AML-193 (cell line): ENCODE measurements around the gene LRG1.
A peak's percentile ranks its signal among the peaks of the same experiment; 100 is the strongest.

Source experiments
- DNase-seq, 2 experiments: peaks; one replicate each; lab custom pipeline; 2025; lab: John Stamatoyannopoulos, UW

The LRG1 gene

DNA sequence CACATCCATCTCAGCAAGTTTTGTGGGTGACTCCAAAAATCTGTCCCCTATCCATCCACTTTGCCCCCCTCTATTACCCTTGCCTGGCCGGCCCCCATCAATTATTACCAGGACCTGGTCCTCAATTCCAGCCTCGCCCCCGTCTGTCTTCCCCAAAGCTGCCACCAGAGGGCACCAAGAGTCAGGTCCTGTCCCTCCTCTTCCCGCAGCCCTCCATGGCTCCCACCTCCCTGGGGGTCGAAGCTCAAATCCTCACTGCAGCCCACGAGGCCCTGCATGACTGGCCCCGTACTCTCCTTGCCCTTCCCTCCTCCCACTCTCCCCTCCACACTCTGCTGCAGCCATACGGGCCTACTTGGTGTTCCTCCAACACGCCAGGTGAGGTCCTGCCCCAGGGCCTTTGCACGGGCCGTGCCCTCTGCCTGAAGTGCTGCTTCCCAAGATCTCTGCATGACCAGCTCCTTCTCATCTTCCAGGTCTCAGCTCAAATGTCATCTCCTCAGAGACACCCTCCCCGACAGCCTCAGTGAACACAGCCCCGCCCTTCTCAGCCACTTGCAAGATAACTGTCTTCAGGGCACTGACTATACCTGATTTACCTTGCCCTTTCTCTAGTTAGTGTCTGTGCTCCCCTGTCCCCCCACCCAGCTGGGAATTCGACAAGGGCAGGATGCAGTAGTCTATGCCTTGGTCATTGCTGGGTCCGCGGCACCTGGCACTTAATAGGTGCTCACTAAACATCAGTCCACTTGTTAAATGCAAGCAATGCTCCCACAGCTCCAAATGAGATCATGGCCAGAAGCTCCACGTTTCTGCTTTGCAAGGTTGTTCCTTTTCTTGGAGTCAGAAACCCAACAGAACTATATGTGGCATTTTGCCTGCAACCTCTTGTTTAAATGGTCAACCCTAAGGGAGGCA lies 36.4 kb upstream of the LRG1 start:
- DNase-seq: peak in 1 of 2 experiments; percentile 20

DNA sequence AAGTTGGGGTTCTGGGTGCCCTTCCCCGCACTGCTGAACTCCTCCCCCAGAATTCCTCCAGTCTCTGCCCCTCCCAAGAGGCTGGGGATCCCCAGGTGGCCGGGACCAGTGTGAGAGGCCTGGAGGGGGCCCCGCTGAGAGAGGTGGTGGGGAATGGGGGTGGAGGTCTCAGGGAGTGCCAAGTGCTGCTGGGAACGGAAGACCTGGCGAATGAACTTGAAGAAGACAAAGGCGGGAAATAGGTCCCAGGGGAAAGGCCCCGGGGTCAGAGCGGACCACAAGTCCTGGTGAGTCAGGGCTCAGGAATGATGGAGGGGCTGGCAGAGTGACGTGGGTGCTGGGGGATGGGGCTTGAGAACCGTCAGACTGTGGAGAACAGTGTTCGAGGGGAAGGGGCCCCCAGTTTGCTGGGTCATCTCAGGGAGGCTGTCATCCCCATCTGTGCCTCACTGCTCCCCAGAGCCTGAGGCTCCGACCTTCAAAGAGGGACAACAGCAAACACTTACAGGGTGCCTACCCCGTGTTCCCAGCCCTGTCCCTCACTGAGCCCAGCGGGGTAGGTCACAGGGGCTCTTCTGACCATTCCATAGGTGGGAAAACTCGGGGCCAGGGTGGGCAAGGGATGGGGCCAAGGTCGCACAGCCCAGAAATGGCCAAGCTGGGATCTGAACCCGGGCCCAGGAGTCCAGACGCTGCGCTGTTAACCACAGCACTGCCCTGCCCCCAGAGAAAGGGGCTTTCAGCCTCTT lies 35.6 kb upstream of the LRG1 start:
- no peak for DNase-seq

DNA sequence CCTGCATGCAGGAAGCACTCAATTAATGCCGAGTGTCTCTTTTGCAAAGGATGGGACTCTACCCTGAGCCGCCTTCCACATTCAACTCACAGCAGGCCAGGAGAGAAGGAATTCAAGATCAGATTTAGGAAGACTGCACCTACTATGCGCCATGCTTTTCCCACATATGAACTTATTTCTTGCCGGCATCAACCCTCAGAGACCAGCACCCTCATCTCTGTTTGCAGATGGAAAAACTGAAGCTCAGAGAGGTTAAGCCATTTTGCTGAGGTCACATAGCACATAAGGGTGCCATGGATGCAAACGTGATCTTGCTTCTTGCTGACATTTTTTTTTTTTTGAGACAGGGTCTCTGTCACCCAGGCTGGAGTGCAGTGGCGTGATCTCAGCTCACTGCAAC lies 33.8 kb upstream of the LRG1 start:
- DNase-seq: no peak

DNA sequence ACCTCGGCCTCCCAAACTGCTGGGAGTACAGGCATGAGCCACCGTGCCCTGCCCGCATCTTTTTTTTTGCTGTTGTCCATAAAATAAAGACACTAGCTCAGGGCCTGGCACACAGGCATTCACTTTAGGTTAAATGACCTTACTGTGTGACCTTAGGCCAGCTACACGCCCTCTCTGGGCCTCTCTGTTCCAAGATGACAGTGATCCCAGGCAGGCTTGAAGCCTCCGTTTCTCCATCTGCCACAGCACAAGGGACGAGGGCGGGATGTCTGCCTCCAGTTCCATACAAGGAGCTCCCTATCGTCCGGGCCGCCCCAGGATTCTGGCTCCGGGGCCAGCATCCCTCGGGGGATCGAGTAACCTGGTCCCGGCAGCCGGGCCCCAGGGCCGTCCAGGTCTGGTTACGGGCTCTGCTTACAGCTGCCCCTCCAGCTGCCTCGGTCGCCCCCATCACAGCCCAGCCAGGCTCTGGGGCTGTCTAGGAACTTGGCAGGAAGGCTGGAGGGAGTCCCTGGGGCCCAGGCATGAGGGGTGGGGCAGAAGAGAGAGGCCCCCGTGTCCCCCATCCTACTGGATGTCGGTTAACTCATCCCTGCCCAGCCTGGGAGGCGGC lies 31.6 kb upstream of the LRG1 start:
- DNase-seq: no peak

DNA sequence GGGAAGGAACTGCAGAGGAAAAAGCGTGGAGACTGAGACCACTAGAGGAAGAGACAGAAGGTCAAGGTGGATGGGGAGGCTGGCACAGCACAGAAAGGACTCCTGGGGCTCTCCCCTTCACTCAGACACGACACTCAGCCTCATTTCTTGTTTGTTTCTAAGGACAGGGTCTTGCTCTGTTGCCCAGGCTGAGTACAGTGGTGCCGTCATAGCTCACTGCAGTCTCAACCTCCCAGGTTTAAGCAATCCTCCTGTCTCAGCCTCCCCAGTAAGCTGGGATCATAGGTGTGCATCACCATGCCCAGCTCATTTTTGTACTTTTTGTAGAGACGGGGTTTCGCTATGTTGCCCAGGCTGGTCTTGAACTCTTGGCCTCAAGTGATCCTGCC lies 31.1 kb upstream of the LRG1 start:
- DNase-seq: no peak

DNA sequence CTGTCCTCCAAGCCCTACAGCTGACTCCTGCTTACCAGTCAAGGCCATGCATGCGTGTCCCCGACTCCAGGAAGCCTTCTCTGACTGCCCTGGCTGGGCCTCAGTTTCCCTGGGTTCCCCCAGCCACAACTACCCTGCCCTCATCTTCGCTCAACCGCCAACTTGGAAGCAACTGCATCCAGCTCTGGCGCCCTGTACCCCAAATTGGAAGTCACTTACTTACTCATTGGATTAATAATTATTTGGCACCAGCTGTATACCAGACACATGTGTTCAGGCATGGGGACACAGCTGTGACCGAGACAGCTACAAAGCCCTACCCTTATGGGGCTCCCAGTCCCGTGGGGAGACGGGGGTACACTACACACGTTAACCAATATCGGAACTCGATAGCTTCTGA lies 30.6 kb upstream of the LRG1 start:
- DNase-seq: no peak

DNA sequence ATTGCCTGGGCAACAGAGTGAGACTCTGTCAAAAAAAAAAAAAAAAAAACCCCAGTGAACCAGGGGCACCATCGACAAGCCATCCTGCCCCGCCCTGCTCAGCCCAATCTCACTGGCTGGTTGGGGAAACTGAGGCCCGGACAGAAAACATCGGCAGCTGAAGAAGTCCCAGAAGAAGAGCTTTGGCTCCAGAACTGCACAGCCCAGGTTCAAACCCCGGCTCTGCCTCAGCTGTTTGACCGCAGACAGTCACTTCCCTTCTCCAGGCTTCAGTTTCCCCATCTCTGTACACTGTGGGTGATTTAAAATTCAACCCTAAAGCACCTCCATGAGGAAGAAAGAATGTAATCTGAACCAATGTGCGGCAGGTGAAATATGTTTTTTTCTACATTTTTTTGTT lies 29.1 kb upstream of the LRG1 start:
- DNase-seq: peak; percentile 59 to 62

DNA sequence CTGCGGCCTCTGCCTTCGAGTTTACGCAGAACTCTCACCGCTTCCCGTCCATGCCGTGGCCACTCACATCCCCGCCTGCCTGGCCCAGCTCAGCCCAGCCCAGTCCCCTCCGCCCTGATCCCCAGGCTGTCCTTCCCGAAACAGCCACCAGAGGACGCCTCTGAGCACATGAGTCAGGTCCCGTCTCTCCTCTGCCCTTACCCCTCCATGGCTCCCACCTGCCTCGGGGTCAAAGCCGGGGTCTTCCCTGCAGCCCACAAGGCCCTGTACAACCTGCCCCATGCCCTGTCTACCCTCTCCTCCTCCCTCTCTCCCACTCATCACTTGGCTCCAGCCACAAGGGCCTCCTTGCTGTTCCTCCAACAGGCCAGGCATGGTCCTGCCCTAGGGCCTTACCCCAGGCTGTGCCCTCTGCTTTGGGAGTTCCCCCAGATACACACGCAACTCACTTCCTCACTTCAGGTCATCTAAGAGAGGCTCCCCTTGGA lies 27.8 kb upstream of the LRG1 start:
- peak in 1 of 2 experiments; percentile 21 for DNase-seq

DNA sequence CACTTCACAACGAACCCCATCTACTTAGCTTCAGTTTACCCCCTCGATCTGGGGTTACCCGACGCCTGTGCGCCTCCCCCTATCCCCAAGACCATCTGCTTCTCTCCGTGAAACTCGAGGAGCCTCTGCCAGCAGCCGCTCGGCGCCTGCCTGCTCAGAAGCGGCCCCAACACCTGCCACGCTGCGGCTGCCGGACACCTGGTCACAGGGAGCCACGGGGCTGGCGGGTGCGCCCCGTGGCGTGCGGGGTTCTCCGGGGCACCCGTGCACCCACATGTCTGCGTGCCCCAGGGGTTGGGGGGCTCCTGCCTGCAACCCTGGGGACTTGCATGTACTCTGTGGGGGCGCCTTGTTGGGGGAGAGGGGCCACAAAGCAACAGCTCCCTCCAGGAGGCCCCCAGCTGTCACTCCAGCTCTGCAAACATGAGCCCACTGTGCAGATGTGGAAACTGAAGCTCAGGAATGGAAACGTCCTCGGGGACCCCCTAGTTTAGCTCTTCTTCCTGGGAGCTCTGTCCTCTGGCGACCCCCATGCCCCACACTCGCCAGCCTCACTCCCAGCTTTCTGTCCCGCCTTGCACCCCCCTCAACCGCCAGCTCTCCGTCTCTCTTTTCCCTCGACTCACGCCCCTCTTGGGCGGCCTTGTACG lies 26.7 kb upstream of the LRG1 start:
- DNase-seq: no peak

DNA sequence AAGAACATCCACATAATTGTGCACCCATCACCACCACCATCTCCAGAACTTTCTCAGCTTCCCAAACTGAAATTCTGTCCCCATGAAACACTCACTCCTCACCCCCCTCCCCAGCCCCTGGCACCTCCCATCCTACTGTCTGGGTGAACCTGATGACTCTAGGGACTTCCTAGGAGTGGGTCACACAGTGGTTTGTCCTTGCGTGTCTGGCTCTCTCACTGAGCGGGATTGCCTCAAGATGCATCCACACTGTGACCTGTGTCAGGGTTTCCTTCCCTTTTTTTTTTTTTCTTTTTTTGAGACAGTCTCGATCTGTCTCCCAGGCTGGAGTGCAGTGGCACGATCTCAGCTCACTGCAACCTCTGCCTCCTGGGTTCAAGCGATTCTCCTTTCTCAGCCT lies 23.7 kb upstream of the LRG1 start:
- peak; percentile 55 to 69 for DNase-seq

DNA sequence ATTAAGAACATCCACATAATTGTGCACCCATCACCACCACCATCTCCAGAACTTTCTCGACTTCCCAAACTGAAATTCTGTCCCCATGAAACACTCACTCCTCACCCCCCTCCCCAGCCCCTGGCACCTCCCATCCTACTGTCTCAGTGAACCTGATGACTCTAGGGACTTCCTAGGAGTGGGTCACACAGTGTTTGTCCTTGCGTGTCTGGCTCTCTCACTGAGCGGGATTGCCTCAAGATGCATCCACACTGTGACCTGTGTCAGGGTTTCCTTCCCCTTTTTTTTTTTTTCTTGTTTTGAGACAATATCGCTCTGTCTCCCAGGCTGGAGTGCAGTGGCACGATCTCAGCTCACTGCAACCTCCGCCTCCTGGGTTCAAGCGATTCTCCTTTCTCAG lies 22.2 kb upstream of the LRG1 start:
- DNase-seq: peak; percentile 37 to 52

DNA sequence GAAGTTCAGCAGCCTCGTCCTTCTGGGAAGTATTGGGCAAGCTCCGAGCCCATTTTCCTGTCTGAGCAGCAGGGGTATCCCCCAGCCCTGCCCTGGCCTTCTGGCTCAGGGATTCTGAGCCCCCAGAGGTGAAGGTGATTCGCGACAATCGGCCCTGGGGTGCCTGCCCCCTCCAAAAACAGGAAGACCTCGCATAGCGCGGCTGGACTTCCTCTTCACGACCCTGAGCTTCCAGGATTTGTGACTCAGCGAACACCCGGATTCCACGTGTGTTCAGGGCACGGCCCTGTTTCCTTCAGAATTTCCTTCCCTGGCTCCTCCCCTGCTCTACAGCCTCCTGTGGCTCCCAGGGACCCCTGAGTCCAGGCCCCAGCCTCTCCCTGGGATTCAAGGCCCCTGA lies 19.7 kb upstream of the LRG1 start, which contains the start of gene SEMA6B:
Gene SEMA6B (minus strand): TSS at position 116 of the 400 bp plus-strand sequence. CDS start 1,227 bp downstream, outside the sequence.
- no peak for DNase-seq

DNA sequence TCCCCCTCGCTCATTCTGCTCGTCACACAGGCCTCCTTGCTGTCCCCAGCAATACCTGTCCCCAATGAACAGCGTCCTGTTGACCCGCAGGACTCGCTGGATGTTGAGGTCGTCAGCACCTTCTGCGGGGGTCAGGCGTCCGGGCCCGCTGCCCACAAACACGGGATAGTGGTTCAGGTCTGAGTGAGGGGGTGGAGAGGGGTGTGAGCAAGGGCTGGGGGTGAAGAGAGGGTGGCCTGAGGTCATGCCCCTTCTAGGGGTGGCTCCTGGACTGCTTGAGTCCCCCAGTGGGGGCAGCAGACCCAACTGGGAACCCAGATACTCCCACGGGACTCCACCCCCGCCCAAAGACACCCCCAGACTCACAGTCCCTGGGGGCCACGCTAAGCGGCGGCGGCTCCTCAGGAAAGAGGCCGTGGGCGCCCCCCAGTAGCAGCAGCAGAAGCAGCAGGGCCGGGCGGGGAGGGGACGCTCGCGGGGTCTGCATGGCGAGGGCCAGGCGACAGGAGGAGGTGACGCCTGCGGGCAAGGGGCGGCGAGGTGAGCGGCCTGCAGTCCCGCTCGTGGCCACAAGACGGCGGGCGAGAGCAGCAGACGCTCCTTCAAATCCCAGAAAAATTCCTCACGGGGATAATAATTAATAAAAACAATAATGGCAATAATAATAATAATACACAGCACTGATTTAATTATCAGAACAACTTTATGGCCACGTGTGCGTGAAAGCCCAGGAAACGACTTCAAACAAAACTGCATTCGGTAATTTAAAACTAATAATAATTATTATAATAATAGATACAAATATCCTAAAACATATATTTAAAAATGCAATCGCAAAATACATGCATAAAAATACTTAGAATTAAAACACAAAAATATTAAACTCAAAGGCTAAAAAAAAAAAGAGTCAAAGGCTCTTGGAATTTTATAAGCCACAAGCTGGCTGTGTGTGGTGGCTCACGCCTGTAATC lies 18.4 kb upstream of the LRG1 start:
- DNase-seq: no peak

DNA sequence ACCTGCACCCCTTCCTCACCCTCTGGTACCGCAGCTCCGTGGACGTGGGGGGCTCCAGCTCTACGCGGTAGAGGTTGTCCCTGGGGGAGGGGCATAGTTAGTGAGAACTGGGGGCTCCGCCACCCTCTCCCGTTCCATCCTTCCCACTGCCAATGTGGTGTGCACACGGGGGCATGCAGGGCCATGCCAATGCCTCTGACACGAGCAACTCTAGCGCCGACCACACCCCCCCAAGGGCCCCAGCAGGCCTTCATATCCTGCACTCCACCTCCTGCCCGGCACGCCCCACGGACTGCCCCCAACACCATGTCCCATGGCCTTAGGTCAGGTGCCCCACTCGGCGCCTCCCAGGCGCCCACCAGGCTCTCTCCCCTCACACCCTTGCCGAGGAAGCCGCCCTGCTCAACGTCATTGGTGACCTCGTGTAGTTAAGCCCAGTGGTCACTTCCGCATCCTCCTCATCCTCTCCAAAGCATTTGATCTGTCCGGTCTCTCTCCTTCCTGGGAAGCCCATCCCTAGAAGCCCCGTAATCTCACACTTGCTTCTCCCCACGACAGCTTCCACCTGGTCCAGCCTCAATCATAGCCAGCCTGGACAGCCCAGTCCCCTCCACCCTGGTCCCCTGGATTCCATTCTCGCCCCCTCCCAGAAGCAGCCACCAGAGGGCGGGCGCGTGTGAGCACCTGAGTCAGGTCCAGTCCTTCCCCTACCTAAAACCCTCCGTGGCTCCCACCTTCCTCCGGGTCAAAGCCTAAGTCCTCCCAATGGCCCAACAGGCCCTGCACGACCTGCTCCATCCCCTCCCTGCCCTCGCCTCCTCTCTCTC lies 17.5 kb upstream of the LRG1 start:
- no peak for DNase-seq

DNA sequence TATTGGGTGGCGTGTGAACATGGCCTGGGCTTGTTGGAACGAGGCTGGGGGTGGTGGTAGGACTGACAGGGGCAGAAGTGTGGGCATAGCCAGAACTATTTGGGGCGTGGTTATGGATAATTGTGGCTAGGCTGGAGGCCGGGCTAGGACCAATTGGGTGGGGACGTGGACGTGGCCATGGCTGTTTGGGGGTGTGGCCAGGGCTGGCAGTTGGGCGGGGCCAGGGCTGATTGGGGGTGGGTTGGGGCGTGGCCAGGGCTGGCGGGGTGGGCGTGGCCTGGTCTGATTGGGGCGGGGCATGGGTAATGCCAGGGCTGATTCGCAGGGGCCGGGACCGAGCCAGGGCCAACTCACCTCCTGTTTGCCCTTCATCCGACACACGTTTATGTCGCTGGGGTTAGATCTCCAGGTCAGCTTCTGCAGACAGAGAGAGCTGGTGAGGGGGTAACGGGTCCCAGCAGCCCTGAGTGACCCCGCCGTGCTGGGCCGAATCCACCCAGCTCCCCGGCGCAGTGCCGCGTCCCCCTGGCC lies 16.8 kb upstream of the LRG1 start:
- DNase-seq: no peak

DNA sequence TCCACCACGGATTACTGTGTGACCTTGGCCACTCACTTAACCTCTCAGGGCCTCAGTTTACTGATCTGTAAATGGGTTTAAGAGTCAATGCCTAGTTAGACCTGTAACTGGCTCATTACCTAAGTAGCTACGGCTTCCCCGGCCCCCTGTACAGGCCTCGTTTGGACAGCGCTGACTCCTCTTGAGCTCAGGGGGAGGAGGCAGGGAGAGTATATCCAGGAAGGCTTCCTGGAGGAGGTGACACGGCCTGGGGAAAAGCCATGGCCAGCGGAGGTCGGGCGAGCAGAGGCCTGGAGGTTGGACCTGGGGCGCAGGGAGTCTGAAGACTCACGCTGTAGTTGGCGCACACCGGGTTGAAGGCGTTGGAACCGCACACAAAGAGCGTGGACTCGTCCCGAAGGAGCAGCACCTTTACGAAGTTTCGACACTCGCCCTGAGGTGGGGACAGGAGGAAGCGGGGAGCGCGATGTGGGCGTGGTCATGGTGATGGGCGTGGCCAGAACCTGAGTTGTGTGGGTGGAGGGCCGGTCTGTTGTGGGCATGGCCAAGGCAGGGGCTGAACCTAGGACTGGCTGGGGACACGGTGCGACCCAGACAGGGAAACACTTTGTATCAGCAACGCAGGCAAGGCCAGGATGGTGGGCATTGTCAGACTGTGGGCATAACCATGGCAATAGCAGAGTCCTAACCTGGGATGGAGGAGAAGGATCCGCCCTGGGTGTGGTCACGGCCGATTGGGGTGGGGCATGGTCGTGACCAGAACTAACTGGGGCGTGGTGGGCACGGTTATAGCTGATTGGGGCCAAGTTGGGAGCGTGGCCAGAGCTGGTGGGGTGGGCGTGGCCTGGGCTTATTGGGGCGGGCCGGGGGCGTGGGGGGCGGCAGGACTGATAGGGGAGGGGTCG lies 16.1 kb upstream of the LRG1 start:
- no peak for DNase-seq

DNA sequence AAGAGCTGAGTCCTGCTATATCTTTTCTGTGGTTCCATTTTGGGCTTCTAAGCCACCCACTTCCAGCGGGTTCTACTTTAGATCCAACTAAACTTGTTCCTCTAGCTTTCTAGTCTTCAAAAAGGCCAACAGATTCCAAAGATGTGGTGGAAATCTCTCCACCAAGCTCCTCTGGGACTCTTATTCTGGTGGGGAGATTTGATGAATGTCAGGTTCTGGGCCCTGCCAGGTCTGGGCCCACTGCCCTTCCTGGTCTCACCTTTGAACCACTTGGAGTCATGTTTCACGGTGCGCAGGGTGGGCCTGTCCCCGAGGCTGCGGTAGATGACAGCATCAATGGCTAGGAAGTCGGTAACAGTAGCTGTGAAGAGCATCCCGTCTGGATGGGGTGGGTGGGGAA lies 14.9 kb upstream of the LRG1 start:
- no peak for DNase-seq

DNA sequence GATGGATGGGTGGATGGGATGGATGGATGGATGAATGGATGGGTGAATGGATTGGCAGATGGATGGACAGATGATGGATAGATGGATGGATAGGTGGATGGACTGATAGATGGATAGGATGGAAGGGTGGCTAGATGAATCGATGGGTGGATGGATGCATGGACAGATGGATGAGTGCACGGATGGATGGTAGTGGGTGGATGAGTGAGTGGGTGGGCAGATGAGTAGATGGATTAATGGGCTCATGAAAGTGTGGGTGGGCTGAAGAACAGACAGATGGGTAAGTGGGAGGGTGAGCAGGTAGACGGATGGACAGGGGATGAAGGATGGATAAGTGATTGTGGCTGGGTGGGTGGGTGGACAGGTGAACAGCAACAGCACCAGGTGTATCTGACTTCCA lies 13.9 kb upstream of the LRG1 start:
- DNase-seq: no peak
